Activated CD8-positive, alpha-beta memory T cell treated with anti-CD3 and anti-CD28 coated beads, Interleukin-2, amount 50 U/mL, for 24 hours (primary cell): ENCODE results near the gene NDUFS7.
"Not testable (repeated sequence)": the region's sequence is repeated elsewhere in the genome, so short reads cannot be mapped to it uniquely, and the experiment has no call there.

Source experiments
- DNase-seq: peaks from one replicate; pipeline ENCODE4 v3.0.0-alpha.2; 2020; ENCODE audit errors: extremely low read depth

The NDUFS7 gene

DNA sequence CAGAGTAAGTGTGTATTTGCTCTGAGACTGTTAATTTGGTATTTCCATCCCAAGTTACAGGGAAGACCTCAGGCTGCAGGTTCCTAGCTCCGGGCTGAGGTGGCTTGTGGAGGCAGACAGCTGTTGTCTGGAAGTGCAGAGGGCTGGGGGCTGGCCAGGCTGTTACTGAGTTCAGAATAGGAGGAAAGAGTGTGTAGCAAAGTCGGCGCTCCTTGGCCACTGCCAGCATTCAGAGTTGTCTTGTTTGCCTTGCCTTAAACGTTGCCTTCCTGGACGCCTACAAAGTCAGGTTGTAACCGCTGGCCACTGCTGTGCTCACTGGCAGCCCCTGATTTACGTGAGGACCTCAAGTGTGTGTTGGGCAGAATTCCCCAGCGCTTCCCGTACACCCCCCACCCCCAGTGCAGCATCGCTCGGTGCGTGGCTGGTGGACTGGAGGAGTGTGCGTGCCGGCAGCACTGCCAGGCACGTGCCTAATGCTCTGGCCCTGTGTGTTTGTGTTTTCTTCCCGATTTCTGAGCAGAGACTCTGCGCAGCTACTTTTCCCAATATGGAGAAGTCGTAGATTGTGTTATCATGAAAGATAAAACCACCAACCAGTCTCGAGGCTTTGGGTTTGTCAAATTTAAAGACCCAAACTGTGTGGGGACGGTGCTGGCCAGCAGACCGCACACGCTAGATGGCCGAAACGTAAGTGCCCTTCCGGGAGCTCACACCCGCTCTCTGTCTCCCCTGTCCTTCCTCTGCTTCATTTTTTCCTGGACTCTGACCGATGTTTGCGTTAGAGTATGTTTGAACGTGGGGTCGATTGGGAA lies 34.2 kb downstream of the NDUFS7 start:
- DNase-seq: no peak

DNA sequence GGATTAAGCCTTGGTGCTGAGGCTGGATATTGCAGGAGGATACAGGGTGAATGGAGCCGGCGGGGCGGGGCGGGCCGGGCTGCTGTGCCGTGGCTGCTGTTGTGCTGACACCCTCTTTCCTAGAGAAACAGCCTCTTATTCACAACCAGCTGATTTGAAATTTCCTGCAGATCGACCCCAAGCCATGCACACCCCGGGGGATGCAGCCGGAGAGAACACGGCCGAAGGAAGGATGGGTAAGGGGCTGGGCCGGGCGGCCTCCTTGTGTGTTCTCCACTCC lies 34.7 kb downstream of the NDUFS7 start:
- DNase-seq: no peak

DNA sequence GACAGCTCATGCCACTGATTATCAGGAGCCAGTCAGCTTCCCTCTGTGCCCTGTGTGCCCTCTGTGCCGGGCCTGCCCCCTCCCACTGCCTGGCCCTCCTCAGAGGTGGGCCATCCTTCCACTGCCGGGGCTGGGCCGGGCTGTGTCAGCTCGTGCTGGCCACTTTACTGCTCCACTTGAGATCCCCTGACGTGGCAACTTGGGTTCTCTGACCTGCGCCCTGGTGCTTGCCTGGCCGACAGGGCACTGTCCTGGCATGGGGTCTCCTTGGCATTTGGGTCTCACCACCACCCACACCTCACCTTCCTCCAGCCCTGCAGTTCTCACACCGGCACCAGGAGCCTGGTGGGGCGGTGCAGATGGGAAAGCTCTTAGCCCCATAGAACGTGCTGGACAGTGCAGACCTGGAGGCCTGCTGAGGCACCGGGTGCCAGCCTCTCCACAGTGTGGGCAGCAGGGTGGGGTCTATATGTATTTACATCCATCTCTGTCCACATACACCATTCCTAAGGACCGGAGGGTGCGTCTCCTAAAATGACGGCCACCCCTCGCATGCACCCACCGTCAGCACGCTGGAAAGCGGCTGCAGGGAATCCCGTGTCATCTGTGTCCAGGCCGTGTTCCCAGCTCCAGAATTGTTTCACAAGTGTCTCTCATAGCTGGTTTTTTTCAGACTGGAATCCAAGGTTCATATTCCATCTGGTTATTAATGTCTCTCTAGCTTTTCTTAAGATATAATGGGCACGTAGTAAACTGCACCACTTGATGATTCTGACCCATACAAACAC lies 35.4 kb downstream of the NDUFS7 start:
- no peak for DNase-seq

DNA sequence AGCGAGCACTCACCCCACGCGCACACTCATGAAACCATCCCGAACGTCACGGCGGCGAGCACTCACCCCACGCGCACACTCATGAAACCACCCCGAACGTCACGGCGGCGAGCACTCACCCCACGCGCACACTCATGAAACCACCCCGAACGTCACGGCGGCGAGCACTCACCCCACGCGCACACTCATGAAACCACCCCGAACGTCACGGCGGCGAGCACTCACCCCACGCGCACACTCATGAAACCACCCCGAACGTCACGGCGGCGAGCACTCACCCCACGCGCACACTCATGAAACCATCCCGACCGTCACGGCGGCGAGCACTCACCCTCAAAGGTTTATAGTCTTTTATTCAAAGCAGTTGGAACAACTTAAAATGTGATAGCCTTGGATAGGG lies 36.4 kb downstream of the NDUFS7 start:
- DNase-seq: not testable (repeated sequence)

DNA sequence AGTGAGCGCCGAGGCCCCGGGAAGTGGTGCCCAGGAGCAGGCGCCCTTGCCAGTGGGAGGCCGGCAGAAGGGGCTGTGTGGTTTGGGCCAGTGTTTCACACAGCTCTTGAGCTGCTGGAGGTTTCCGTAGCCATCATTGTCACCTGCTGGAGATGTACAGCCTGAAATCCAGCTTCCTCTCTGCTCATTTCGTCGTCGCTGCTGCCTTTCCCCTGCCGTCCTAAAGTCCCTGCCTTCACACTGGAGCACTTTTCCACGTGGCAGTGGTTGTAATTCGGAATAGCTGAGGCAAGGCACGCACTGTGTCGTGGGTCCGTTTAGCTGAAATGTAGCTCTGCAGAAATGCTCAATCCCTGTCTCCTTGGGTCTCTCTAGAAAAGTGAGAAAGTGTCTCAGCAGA lies 36.9 kb downstream of the NDUFS7 start:
- no peak for DNase-seq

DNA sequence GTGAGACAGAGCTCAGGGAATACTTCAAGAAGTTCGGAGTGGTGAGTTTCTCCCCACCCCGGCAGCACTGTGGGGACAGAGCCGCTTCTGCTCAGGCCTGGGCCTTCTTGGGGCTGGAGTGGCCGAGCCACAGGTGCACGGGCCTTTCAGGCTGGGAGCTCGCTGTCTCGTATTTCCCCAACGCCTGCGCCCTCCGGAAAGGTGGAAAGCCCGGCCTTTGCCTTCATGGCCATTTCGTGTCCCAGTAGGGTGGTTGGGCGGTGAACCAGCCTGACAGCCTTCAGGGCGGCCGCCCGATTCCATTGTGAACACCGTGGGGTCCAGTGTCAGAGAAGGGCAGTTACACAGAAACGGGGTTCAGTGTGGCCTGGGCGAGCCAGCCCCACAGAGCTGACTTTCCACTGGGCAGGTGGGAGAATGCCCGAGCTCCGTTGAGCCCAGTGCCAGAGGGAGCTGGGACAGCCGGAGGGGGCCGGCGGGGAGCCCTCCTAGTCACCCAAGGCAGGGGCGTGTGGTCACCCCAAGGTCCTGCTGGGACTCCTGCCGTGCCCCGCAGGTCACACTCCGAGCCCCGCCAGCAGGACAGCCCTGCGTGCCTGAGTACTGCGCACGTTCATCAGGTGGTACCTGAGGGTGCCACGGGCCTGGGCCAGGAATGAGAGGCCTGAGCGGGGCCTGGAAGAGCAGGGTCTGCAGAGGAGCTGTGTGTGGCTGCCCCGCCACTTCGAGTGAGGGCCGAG lies 37.7 kb downstream of the NDUFS7 start:
- DNase-seq: no peak

DNA sequence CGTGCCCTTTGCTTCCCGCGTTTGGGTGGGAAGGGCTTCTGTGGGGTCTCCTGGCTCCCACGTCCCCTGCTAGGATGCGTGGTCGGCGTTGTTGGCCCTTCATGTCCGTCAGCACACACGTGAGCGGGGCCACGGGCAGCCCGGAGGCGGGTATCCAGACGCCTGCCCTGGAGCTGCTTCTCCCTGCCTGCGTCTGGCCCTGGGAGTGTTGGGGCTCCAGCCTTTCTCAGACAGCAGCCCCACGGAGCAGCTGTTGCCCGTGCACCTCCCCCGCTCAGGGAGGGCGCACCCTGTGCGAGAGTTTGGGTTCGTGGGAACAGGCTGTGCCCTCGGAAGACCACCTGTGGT lies 38.2 kb downstream of the NDUFS7 start:
- DNase-seq: no peak

DNA sequence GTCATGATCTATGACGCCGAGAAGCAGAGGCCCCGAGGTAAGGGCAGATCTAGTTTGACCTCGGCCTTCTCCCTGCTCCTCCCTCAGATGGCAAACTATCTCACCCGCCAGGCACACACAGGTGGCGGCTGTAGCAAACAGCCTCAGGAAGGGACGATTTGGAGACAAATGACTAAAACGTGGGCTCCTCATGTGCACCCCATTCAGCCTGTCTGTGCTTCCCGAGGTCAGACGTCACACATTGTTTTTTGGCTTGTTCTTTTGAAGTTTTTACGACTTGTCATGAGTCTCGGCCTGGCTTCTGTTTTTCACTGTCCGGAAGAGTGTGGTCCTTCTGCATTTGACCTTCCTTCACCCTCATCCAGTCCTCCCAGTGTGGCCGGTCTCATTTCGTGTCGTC lies 38.7 kb downstream of the NDUFS7 start:
- no peak for DNase-seq

DNA sequence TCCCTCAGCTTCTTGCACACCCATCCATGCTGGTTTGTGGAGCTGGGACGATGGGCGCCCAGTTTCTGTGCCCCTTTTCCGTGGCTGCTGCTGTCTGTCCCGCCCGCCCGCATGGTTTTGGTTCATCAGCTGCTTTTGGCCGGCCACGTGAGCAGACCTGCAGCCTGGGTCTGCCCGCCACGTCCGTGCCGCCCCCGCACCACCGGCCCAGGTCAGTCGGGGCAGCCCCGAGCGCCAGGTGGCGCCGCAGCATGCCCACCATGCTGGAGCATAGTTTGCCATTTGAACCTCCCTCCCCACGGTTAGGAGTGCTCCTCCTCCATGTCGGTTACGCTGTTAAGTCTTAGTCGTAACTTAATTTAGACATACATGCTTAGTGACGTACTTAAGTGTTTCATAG lies 39.2 kb downstream of the NDUFS7 start:
- no peak for DNase-seq

DNA sequence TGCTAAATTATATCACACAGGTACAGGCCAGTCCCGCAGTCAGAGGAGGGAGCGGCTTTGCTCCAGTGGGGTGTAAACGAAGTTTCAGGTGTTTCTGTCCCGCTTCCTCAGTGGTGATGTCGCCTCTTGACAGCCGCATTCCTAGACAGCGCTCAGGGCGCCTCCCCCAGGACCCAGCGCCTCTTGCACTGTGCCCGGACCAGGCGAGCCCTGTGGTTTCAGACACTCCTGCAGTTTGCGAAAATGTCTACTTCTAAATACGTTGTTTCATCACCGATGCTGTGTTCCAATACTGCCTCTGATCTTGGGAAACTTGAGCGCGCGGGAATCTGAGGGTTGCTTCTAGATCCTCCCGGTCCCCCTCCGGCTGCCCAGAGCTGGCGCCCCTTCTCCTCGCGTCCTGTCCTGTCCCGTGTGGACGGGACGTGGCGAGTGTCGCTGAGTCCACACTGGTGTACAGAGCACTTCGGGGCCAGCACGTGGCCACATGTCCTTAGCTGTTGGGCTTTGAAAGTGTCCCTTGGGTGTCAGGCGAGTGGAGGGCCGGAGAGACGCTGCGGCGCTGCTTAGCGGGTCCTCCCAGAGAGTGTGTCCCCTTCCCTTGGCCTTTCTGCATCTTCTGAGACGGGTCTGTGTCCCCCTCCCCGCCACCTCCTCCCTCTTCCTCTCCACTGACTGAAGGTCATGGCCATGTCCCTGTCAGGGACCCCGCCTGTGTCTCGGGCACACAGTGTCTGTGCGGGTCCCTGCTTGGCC lies 39.9 kb downstream of the NDUFS7 start:
- no peak for DNase-seq

DNA sequence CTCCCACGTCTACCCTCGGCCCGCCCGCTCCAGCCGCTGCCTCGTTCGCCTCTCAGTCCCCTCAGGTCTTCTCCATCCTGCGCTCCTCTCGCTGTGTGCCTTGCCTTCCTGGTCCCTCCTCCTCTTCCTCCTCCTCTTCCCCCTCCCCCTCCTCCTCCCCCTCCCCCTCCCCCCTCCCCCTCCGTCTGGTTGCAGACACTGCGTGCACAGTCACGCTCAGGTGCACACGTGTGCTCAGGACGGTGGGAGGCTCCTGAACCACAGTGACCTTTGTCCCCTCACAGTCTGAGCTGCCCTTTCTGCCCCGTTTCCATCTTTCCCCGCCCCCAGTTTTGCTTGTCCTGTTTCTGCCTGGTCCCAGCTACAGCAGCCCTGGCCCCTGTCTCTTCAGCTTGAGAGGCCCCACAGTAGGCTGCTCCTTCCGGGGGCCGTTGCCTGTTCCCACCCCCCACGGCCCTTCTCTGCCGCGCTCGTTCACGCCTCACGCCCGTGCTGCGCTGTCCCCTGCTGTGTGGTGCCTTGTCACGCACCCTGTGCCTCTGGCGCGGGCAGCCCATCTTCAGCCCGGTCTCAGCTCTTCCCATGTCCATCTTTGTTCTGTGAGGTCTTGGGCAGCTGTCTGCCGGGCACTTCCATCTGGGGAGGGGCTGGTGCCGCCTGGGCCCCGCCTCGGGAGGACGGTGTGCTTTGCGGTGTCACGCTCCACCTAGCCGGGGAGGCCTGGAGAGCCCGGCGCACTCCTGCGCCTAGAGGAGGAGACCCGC lies 40.7 kb downstream of the NDUFS7 start:
- no peak for DNase-seq

DNA sequence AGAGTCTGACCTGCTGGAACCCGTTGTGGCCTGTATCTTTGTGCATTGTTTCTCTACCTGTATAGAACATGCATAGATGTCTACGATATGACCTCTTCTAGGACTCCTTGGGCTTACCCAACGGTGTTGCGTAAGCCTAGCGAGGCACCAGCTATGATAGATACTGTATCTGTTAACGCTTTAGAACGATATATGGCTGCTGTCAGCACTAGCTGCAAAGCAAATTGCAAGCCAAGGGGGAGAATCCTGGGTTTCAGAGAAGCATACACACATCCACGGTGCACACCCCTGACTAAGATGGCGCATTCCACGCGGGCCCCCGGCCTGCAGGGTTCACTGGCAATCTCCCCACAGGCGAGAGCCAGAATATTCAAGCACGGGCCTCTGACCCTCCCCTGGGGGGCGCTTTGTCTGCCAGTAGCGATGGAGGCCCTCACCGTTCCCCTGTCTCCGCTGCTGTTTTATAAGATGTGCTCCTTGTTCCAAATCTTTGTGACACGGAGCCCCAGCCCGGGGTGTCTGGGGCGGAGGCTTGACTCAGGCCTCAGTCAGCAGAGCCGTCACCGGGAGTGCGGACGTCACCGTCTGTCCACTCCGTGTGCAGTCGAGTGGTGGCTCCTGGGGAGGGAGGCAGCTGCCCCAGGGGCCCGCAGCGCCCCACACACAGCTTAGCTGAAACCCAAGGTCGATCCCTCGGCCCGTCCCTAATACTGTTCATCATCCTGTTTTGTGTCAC lies 41.6 kb downstream of the NDUFS7 start:
- DNase-seq: no peak

DNA sequence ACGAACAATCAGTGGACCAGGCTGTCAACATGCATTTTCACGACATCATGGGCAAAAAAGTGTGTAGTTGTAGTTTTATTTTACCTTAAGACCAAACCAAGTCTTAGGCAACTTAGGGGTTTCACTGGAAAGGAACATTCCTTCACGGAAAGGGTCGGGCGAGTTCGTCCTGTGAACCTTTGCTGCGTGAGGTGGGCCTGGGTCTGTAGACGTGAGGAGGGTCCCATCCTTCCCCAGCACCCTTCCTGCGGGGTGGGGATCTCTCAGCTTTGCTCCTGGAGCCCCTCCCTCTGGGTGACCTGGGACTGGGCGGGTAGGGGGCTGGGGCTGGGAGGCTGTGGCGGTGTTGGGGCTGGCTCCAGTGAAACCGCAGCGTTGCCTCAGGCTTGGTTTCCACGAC lies 42.2 kb downstream of the NDUFS7 start:
- DNase-seq: no peak

DNA sequence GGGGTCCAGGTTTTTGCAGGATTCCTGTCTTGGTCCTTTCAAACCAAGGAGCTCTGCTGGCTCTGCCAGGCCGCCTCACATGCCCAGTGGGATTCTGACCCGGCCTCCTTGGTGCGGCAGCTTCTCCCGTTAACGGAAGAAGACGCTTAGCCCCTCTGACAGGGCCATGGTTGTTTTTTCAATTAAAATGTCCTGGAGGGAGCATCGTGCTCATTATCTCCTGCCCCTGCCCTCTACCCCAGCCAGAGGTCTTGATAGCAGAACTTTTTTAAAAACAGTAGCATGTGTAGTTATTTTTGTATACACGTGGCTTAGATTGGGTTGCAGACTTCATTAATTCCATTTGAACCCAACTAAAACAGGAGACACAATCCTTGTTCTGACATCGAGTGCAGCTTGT lies 43.0 kb downstream of the NDUFS7 start:
- DNase-seq: no peak

DNA sequence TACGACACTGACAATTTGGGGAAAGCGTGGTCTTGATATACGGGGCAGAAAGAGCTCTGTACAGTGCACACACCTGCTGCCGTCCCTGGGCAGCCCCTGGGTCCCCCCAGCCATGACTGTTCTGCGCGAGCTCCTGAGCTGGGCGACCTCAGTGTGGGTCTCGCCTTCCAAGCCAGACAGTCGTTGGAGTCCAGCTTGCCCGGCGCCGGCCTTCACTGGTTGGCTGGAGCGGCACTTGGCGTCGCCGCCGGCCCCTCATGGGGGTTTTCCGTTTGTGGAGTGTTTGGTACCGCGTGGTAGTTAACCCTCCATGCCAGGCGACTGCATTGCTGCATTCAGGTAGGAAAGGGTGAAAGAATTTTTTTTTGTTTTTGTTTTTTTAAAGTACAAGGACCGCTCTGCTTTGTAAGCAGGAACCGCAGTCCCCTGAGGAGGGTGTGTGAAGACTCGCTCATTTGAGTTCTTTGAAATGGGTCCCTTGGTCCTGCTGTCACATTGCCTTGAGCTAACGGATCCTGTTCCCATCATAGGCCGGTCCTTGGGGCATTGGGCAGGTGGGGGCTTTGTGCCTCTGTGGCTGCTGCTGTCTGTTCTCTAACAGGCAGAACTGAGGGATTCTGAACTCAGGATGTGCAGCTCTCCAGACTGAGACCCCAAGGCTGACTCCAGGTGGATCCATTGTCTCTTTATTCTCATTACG lies 43.7 kb downstream of the NDUFS7 start:
- DNase-seq: no peak

DNA sequence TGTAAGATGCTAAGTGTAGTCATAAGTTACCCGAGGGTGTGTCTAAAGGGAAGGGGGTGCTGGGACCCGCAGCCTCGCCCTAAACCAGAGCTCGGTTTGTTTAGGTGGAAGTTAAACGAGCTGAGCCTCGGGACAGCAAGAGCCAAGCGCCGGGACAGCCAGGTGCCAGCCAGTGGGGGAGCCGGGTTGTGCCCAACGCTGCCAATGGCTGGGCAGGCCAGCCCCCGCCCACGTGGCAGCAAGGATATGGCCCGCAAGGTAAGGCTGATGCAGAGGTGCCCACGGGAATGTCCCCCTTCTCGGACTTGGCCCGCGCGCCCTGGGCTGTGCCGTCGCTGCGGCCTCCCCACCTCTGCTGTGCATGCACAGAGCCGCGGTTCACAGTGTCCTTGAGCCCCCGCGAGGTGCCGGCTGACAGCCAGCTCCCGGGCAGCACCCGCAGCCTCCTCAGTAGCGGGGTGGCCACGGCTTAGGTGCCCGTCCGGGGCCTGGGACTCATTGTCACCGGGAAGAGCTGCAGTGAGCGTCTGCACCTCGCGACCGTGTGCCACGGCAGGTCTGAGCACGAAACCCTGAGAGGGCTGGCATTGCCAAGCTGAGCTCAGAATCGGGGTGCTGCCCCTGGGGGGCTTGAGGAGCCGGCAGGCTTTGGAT lies 45.2 kb downstream of the NDUFS7 start:
- no peak for DNase-seq

DNA sequence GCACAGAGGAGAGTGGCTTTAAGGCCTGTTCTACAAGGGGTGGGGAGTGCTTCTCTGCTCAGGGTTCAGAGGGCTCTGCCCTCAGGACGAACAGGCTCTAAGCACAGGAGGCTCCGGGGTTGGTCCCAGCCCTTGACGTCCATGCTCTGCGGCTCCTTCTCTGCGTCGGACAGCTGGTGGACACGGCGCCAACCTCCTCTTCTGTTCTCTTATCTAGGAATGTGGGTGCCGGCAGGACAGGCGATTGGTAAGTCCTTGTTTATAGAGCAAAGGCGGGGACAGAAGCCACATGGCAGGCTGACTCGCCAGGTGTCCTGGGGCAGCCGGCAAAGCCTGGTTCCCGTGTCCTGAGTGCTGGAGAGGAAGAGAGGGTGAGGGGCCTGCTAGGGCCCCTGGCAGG lies 46.0 kb downstream of the NDUFS7 start:
- no peak for DNase-seq

DNA sequence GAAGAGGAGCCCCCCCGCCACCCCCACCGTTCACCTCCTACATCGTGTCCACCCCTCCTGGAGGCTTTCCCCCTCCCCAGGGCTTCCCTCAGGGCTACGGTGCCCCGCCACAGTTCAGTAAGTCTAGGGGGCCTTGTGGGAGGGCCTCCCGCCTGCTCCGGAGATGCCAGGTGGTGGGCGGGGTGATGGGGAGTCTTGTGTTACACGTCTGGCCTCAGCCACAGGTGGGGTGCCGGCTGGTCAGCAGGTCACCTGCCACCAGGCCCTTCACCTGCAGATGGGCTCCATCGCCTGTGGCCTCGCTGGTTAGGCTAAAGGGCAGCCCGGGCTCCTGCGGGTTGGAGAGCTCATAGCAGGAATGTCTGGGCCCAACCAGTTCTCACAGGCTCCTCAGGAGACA lies 46.5 kb downstream of the NDUFS7 start:
- DNase-seq: no peak

DNA sequence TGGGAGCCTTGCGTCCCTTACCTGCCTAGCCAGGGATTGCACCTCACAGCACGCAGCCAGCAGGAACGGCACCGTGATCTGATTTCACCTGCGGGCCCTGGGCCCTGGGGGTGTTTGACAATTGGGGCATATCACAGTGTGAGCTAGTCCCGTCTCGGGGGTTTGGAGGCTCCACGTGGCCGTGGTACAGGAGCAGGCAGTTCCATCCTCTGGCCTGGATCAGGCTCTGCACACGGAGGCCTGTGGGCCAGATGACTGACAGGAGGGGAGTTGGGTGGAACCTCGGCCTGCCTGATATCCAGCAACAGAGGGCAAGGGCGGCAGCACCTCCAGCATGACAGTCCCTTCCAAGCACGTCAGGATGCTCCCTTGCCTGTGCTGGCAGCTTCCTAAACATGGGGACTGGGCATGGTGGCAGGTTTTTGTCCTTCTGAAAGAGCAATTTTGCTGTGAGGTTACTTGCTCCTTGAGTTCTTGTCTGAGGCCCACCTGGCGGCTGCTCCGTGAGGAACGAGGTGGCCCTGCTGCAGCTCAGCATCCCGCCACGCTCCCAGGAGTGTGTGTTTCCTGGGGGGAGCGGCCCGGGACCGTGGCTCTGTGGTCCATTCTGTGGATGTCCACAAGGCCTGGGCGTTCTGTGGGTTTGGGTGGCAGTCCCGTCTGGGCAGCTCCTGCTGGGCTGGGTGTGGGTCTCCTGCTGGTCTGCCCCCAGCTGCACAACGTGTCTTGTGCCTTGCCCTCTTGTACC lies 48.2 kb downstream of the NDUFS7 start:
- no peak for DNase-seq
